ENCODE measurements around the gene CACNA1C. TPM values are rescaled to one million over a fixed set of nuclear protein-coding genes. Genes with fewer than 3 reads are reported as not detected.
A peak's percentile ranks its signal among the peaks of the same experiment; 100 is the strongest.

Gene CACNA1C
- total and polyA plus RNA-seq, 2 of the 4 experiments (the other 2 are of a cell fraction): 1.6 to 2.6 TPM

DNA sequence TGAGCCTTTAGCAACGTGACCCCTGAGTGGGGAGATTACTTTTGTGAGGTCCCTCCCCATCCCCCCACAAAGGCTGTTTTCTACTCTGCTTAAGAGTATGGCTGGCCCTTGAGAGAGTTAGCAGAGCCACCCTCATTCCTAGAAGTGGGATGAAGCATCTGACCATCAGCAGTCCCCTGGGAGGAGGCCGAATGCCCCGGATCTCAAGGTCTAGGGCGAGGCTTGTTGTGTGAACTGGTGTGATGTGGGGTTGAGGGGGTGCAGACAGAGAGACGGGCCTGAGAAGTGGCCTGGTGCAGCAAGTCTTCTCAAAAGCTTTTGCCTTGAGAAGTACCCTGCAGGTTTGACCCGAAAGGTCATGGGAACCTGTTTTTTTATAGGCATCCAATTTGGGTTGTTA lies 589.0 kb downstream of the CACNA1C start:
- H3K36me3 ChIP-seq (ENCODE audit: control insufficient read depth, insufficient read depth, low read length): no peaks in the 10 kb centered on the region
- H3K56ac ChIP-seq (ENCODE audit: extremely low read depth, insufficient read depth, low read length): no peak overlapping the region
- H3K27ac ChIP-seq (ENCODE audit: insufficient read depth, low read length): no peak overlapping the region
- peak overlapping the region; percentile 94; the same call in 1 of the 2 replicates for H3K4ac ChIP-seq (ENCODE audit: low read depth, low read length)
- POLR2A ChIA-PET (ENCODE audit: unreplicated experiment): no interaction called here
- no TSS peak for BruUV-seq (replicated peaks)
- intact Hi-C loops (cut with micrococcal nuclease) (loop anchor here (2.0 kb wide), 1 partner anchor 29 kb away; no protein-coding TSS in a partner anchor), in situ Hi-C loops (cut with MboI; ENCODE audit: low sequenced_read_pairs) (no loop called here), dilution Hi-C loops (cut with HindIII; ENCODE audit: low sequenced_read_pairs, unreplicated experiment) (no loop called here)
- CTCF ChIA-PET: interaction anchor here (0.6 kb wide), 1 partner anchor 17 kb away, joined by 5 read pairs; no protein-coding TSS in a partner anchor
- no peak overlapping the region for H3K4me3 ChIP-seq (ENCODE audit: insufficient read depth, low read depth, low read length)
- peaks cover 29% of the 10 kb centered on the region for H3K9me1 ChIP-seq (ENCODE audit: insufficient read depth, low read length)
- H2AFZ ChIP-seq (replicated peaks; ENCODE audit: low read length, poor library complexity): no peak overlapping the region
- DNase-seq (no peak), ATAC-seq (ENCODE audit: low read depth) (no peak)
- no peak overlapping the region for H3K23ac ChIP-seq (ENCODE audit: low read depth, low read length)
- H3K14ac ChIP-seq (replicated peaks; ENCODE audit: low read depth, low read length): peak overlapping the region; percentile 73; the same call in 1 of the 2 replicates
- H3K9ac ChIP-seq (ENCODE audit: low read depth, low read length): no peak overlapping the region
- H2BK120ac ChIP-seq (ENCODE audit: low read depth, low read length): peak overlapping the region; percentile 99; the same call in 1 of the 2 replicates
- H3K4me2 ChIP-seq (ENCODE audit: low read depth, low read length): no peak overlapping the region
- peak overlapping the region; percentile 95; the same call in 1 of the 2 replicates for H2BK20ac ChIP-seq (ENCODE audit: low read depth, low read length)
- H4K8ac ChIP-seq (ENCODE audit: low read depth in 2 of 2, low read length in 2 of 2): peak overlapping the region; percentile 82 to 94; a peak in 1 of 4 replicates
- H2AK9ac ChIP-seq (replicated peaks; ENCODE audit: low read depth, low read length, poor library complexity): no peak overlapping the region
- H2AK5ac ChIP-seq (ENCODE audit: low read depth, low read length): peak overlapping the region; percentile 92
- H4K20me1 ChIP-seq (ENCODE audit: insufficient read depth, low read length): no peaks in the 10 kb centered on the region
- peak overlapping the region; percentile 84; the same call in 1 of the 3 replicates for H2BK15ac ChIP-seq (ENCODE audit: low read depth, low read length)
- no peak for TF ChIP-seq RAD21 (IDR thresholded peaks at IDR 0.05; ENCODE audit: low read length)
- TF ChIP-seq FOS (IDR thresholded peaks at IDR 0.05; ENCODE audit: low read depth, low read length): no peak
- TF ChIP-seq RCOR1 (IDR thresholded peaks at IDR 0.05; ENCODE audit: insufficient replicate concordance, low read length): no peak
- no peak for TF ChIP-seq CHD1 (IDR thresholded peaks at IDR 0.05; ENCODE audit: low read depth, low read length)
- no peak for TF ChIP-seq BHLHE40 (IDR thresholded peaks at IDR 0.05; ENCODE audit: low read depth, low read length)
- TF ChIP-seq, protein P1, sequence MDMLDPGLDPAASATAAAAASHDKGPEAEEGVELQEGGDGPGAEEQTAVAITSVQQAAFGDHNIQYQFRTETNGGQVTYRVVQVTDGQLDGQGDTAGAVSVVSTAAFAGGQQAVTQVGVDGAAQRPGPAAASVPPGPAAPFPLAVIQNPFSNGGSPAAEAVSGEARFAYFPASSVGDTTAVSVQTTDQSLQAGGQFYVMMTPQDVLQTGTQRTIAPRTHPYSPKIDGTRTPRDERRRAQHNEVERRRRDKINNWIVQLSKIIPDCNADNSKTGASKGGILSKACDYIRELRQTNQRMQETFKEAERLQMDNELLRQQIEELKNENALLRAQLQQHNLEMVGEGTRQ (IDR thresholded peaks at IDR 0.05; ENCODE audit: low read depth, low read length): no peak
- TF ChIP-seq POLR2A (IDR thresholded peaks at IDR 0.05; ENCODE audit: low read depth, low read length): no peak
- TF ChIP-seq, protein P2, sequence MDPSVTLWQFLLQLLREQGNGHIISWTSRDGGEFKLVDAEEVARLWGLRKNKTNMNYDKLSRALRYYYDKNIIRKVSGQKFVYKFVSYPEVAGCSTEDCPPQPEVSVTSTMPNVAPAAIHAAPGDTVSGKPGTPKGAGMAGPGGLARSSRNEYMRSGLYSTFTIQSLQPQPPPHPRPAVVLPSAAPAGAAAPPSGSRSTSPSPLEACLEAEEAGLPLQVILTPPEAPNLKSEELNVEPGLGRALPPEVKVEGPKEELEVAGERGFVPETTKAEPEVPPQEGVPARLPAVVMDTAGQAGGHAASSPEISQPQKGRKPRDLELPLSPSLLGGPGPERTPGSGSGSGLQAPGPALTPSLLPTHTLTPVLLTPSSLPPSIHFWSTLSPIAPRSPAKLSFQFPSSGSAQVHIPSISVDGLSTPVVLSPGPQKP (IDR thresholded peaks at IDR 0.05; ENCODE audit: borderline replicate concordance, low read depth, low read length): no peak
- TF ChIP-seq NFE2L2 (IDR thresholded peaks at IDR 0.05; ENCODE audit: low read depth, low read length): no peak
- TF ChIP-seq, protein P3, sequence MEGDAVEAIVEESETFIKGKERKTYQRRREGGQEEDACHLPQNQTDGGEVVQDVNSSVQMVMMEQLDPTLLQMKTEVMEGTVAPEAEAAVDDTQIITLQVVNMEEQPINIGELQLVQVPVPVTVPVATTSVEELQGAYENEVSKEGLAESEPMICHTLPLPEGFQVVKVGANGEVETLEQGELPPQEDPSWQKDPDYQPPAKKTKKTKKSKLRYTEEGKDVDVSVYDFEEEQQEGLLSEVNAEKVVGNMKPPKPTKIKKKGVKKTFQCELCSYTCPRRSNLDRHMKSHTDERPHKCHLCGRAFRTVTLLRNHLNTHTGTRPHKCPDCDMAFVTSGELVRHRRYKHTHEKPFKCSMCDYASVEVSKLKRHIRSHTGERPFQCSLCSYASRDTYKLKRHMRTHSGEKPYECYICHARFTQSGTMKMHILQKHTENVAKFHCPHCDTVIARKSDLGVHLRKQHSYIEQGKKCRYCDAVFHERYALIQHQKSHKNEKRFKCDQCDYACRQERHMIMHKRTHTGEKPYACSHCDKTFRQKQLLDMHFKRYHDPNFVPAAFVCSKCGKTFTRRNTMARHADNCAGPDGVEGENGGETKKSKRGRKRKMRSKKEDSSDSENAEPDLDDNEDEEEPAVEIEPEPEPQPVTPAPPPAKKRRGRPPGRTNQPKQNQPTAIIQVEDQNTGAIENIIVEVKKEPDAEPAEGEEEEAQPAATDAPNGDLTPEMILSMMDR (conservative IDR thresholded peaks at IDR 0.05; ENCODE audit: low read depth, low read length): no peak
- no peak for TF ChIP-seq SMC3 (IDR thresholded peaks at IDR 0.05; ENCODE audit: low read depth, low read length)
- no peak for TF ChIP-seq MAZ (IDR thresholded peaks at IDR 0.05; ENCODE audit: borderline replicate concordance, low read depth, low read length)
- TF ChIP-seq MXI1 (IDR thresholded peaks at IDR 0.05; ENCODE audit: borderline replicate concordance, low read depth, low read length): no peak
- no peak for TF ChIP-seq RFX5 (IDR thresholded peaks at IDR 0.05; ENCODE audit: low read depth, low read length)
- TF ChIP-seq MAFK (IDR thresholded peaks at IDR 0.05; ENCODE audit: low read depth, low read length): no peak
- TF ChIP-seq CEBPB (IDR thresholded peaks at IDR 0.05; ENCODE audit: low read depth, low read length): no peak
- peaks cover 16% of the 10 kb centered on the region for H3K4me1 ChIP-seq (ENCODE audit: control insufficient read depth, insufficient read depth, low read length)
- WGBS, 2 experiments (ENCODE audit: extremely low coverage in 2 of 2, insufficient read length in 1 of 2): 92% methylated on average over 4 of the region's 6 CpGs; no CpG with 5 or more reads in 1 of the 2 experiments
- 0 out of 2 replicates have a peak overlapping the region, but pooled peaks have one; percentile 95 for H4K91ac ChIP-seq (ENCODE audit: insufficient read depth, low read depth, low read length)
- no peak overlapping the region for H3K18ac ChIP-seq (ENCODE audit: low read depth, low read length)
- H3K9me3 ChIP-seq (ENCODE audit: control insufficient read depth, insufficient read depth, low read length): no peaks in the 10 kb centered on the region
- no peak overlapping the region for H2BK5ac ChIP-seq (ENCODE audit: low read depth, low read length, poor library complexity, severe bottlenecking)
- H3K27me3 ChIP-seq (ENCODE audit: control insufficient read depth, insufficient read depth, low read length): no peaks in the 10 kb centered on the region
- H4K5ac ChIP-seq (ENCODE audit: low read depth, low read length): no peak overlapping the region
- no peaks in the 10 kb centered on the region for H3K79me1 ChIP-seq (ENCODE audit: low read depth in 1 of 2, low read length in 2 of 2)

All from IMR-90 (cell line).